Activated CD8-positive, alpha-beta memory T cell treated with anti-CD3 and anti-CD28 coated beads for 48 hours (primary cell): ENCODE measurements around the gene PPM1B.
"Not testable (repeated sequence)": the region's sequence is repeated elsewhere in the genome, so short reads cannot be mapped to it uniquely, and the experiment has no call there.

Experiments
- DNase-seq, 3 experiments: peaks; one replicate each; pipeline ENCODE4 v3.0.0-alpha.2; 2020; ENCODE audit warnings: low read depth in 2 of 3, low spot score in 2 of 3

Gene PPM1B

GRCh38 chr2:44247924-44248323 is 79.2 kb downstream of the PPM1B start:
- DNase-seq, result no peak

DNA sequence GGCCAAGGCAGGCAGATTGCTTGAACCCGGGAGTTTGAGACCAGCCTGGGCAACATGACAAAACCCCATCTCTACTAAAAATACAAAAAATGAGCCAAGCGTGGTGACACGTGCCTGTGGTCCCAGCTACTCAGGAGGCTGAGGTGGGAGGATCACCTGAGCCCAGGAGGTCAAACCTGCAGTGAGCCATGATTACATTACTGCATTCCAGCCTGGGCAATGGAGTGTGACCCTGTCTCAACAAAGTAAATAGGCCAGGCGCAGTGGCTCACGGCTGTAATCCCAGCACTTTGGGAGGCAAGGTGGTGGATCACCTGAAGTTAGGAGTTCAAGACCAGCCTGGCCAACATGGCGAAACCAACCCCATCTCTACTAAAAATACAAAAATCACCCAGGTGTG is 80.6 kb downstream of the PPM1B start:
- not testable (repeated sequence) for DNase-seq

DNA sequence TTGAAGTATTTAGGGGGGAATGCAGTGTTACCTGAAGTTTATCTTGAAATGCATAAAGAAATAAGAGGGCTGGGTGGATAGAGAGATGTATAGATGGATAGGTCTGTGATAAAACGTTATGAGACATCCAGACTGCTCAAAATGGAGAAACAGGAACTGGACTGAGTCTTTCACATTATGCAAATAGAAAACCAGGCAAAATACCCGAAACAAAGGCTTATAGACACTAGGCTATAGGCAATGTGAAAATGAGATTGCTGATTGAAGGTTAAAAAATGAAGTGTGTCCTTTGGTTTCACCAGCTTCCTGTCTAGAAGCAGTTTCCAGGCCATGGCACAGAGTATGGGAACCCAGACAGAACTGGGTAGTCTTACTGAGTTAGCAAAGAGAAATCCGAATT is 81.7 kb downstream of the PPM1B start:
- DNase-seq, result no peak

GRCh38 chr2:44254023-44254422 is 85.3 kb downstream of the PPM1B start:
- no peak for DNase-seq

DNA sequence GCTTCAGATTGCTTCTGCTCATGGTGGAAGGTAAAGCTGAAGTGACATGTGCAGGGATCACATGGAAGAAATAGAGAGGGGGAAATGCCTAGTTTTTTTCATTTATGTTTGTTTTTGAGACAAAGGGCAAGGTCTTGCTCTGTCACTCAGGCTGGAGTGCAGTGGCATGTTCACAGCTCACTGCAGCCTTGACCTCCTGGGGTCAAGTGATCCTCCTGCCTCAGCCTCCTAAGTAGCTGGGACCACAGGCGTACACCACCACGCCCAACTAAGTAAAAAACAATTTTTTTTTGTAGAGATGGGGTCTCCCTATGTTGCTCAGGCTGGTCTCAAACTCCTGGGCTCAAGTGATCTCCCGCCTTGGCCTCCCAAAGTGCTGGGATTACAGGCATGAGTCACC is 87.0 kb downstream of the PPM1B start:
- DNase-seq, result not testable (repeated sequence)

DNA sequence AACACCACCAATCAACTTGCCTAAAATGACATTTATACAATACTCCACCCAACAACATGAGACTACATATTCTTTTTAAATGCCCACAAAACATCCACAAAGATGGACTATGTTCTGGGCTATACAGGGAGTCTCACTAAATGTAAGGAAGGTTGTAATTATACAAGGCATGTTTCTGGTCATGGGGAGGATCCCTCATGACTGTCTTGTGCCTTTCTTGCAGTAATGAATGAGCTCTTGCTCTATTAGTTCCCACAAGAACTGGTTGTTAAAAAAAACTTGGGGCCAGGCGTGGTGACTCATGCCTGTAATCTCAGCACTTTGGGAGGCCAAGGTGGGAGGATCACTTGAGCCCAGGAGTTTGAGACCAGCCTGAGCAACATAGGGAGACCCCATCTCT is 89.1 kb downstream of the PPM1B start:
- not testable (repeated sequence) for DNase-seq

GRCh38 chr2:44267269-44267795 is 98.7 kb downstream of the PPM1B start:
- DNase-seq, result no peak

DNA sequence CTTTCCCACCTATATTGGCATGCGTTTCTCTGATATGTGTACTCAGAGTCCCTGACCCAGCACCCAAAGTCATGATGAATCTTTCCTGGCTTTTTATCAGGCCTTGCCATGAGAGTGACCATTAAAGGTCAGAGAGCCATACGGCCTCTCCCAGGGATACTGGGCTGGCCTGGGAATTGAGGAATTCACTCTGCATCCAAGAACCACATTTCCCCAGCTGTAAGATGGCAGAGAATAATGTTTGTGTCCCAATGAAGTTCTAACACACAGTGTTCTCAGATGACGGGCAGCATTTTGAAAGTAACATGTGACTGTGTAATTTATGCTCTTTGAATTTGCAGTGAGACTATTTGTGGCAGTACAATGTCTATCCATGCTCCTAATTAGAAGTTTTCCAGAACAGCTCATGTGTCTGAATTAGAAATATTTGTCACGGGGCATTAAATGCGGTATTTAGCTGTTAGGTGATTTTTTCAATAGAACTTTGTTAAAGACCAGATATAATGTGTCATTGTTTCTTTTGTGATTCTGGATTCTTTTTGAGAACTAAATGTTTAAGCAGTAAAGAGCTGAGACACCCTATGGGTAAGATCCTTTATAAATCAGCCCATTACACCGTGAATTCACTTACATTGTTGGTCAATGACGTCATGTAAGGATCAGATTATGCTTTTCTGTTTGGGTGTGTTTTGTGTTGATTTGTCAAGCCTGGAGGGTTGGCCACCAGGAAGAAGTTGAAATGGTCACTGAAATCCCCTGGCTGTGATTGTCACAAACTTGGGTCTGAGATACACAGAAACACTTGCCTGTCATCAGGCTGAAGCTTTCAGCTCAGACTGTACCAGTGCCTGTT is 99.3 kb downstream of the PPM1B start:
- no peak for DNase-seq

GRCh38 chr2:44269831-44270230 is 101.2 kb downstream of the PPM1B start:
- no peak for DNase-seq

DNA sequence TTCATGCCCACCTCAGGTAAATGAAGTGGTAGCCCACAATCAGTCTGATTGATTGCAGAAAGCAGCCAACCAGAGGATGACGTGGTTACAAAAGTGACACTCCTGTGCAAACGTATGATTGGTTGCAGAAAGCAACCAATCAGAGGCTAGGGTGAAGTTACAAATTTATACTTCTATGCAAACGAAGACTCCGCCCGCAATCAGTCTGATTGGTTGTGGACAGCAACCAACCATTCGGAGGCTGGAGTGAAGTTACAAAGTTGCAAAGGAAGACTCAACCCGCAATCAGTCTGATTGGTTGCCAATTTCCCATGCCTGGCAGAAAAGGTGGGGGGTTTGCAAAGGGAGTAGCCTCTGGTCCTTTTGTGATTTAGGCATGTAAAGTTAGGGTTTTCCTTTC is 102.6 kb downstream of the PPM1B start:
- no peak for DNase-seq

DNA sequence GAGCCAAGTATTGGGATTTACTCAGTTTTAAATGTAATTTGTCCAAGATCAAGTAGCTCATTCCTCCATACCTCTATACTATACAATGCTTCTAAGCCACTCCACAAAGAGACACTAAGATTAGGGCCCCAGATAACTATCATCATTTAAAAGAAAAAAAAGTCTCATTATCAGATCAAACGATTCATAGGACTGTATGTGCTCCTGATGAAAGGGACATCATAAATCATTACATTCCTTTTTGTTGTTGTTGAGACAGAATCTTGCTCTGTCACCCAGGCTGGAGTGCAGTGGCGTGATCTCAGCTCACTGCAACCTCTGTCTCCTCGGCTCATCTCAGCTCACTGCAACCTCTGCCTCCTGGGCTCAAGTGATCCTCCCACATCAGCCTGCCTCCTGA is 104.4 kb downstream of the PPM1B start:
- no peak for DNase-seq

DNA sequence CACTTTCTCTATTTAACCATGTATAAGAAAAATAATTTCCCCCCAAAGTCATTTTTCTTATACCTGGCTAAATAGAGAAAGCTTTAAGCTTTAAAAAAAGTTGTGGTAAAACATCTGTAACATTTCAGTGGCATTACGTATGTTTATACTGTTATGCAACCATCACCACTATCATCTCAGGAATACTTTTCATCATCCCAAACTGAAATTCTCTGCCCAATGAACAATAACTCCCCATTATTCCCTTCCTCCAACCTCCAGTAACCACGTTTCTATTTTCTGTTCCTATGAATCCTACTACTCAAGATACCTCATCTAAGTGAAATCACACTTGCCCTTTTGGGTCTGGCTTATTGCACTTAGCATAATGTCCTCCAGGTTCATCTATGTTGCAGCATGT is 104.9 kb downstream of the PPM1B start:
- no peak for DNase-seq

- no peak for DNase-seq
Observed at GRCh38 chr2:44275927-44276303, 107.2 kb downstream of the PPM1B start.

DNA sequence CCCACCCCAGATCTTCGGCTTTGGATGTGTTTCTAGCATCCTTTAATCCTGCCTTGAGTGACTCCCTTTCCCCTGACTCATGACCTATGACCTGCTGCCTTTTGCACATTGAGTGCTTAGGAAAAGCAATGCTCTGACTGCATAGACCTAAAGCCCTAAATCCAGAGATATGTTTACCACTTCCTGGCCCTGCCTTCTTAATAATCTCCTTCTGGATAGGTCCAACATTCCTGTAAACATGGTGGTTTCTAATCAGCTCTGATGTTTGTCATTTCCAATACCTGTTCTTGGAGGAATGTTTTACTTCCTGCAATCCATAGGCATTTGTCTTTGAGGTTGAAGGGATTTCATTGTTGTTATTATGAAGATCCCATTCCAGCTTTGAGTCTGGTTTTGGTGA is 108.9 kb downstream of the PPM1B start:
- DNase-seq, result no peak

DNA sequence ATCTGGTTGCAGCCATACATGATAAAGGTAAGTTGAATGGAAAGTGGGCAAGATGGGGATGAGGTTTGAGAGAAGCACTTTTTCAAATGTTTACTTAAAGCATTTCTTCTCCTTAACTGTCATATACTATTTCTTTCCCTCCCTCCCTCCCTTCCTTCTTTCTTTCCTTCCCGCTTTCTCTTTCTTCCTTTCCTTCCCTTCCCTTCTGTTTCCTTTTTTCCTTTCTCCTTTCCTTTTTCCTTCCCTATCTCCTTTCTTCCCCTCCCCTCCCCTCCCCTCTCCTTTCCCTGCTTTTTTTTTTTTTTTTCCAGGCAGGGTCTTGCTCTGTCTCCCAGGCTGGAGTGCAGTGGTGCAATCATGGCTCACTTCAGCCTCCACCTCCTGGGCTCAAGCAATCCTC is 112.2 kb downstream of the PPM1B start:
- DNase-seq, result no peak
